Amygdala (tissue), 56 donors: ENCODE data around the gene PRRG1.
"Not testable (repeated sequence)": the region's sequence is repeated elsewhere in the genome, so short reads cannot be mapped to it uniquely, and the experiment has no call there.

Source experiments
- DNase-seq, 56 donors: peaks; one replicate each; lab custom pipeline; 2025; lab: John Stamatoyannopoulos, UW

Gene PRRG1

GRCh38 chrX:37349221-37350033 is at the start of gene PRRG1:
TSS of gene PRRG1 (plus strand) at chrX:37349364. CDS start at chrX:37406250, 56,886 bp downstream.
- DNase-seq: peak; percentile 2 to 83 (median 68)

DNA sequence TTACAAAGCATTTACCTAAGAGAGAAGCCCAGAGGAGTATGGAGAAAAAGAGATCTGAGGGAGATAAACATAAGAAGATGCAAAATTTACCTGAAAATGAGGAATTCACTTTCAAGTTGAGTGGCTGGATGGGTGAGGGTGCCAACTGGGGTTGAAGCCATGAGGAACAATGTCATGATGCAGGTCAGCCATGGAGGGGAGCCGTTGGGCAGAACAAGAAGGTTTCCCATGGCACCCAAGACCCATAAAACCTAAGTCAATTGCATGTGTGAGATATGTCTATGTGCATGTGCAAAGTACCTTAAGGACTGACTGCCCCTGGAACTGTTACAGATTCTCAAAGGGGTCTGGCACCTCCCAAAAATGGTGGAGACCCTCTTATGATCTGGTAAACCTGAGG is 46.6 kb upstream of the PRRG1 start:
- DNase-seq: peak in 10 of 56 donors; percentile 0 to 6 (median 1)

- not testable (repeated sequence) for DNase-seq
Observed at GRCh38 chrX:37305238-37305637, 43.9 kb upstream of the PRRG1 start.

DNA sequence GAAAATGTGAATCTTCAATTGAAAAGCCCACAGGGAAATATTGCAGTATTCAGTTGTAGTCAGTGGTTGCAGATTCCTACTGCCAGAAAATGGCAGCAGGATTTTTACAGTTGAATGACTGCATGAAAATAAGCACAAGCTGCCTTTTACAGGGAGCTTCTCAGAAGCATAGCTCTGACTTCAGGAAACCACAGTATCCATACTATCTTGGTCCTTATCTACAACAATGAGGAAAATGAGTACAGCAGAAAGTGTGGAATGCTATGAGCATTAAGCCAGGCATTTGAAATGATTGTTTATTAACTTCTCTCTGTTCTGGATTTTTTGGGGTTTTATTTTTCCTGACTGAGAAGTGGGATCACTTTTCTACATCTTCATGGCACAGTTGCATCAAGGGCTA is 34.6 kb upstream of the PRRG1 start:
- DNase-seq: no peak

DNA sequence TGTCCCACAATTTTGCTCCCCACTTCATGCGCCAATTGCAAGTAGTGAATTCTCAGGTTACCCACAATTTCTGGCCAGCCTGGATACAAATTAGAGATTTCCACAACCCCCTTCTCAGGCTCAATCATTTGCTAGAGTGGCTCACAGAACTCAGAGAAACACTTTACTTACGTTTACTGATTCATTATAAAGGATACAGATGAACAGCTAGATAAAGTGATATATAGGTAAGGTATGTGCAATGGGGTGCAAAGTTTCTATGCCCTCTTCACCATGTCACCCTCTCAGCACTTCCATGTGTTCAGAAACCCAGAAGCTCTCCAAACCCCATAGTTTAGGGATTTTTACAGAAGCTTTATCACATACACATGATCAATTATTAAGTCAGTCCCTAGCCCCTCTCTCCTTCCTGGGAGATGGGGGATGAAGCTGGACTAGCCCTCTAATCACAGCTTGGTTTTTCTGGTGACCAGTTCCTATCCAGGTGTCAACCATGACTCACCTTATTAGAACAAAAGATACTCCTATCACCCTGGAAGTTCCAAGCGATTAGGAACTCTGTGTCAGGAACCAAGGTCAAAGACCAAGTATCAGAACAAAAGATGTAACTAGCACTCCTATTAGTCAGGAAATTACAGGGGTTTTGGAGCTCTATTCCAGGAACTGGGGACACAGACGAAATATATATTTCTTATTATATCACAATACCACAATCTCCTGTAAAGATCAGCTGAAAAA is 33.5 kb upstream of the PRRG1 start:
- DNase-seq: no peak

- DNase-seq: no peak
Observed at GRCh38 chrX:37320541-37321203, 28.5 kb upstream of the PRRG1 start.

- DNase-seq: no peak
Observed at GRCh38 chrX:37330642-37331041, 18.5 kb upstream of the PRRG1 start.

GRCh38 chrX:37331546-37331945 is 17.6 kb upstream of the PRRG1 start:
- DNase-seq: no peak

DNA sequence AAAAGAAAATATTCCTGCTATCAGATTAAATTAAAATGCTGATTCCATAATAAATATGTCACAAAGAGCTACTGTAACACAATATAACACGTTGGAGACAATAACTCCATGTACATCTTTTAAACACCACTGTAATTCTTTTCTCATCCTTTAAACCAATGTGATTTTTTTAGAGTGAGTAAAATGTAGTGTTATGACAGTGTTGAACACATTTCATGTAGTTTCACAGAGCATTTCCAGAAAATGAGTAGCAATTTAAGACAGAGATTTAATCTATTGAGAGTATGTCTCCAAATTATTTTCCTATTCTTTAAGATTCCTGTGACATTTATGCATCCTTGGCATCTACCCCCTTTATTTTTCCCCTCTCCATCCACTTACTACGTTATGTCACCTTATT is 17.1 kb upstream of the PRRG1 start:
- no peak for DNase-seq

- no peak for DNase-seq
Observed at GRCh38 chrX:37332987-37333658, 16.0 kb upstream of the PRRG1 start.

DNA sequence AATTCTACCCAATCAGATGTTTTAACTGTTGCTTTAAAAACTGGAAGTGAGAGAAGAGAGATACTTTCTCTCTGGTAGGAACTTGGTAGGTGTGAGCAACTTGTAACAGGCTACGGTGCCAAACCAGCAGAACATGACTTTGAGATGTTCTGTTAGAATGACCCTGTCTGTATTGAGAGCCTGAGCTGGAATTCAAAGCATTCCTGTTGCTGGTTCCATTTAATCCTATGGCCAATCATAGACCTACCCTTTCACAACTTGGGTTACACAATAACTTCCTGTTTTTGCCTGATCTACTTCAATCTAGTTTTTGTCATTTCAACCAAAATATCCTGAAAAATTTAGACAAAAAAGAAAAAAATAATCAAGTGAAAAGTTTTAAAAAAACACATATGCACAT is 1.7 kb upstream of the PRRG1 start:
- no peak for DNase-seq

DNA sequence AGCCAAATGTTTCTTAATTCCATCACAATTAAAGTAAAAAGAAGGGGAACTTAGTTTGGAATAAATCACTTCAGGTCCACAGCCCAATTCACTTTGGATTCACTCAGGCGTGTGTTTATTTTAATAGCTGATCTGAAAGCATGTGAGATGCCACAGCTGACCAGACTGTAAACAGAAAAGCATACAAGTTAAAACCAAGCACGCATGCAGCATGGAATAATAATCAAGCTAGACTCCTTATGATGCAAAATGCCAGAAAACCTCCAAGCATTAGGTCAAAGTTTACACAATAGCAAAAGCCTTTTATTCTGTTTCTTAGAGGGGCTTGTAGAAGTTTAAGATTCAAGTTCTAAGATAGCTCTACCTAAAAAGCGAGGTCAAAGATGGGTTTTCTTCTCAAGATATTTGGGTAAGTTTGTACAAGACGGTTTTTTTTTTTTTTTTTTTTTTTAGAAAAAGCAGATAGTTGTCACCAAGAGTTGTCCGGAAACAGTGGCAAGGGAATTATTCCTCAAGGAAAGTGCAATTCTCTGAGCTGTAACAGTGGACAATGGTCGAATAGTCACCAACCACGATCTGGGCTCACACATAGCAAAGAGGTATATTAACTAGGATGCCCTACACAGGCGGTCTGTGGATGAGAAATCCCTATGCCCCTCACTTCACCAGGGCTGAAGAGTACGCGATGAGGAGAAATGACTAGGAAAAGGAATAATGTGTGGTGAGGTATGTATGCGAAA is 763 bp upstream of the PRRG1 start:
- no peak for DNase-seq

DNA sequence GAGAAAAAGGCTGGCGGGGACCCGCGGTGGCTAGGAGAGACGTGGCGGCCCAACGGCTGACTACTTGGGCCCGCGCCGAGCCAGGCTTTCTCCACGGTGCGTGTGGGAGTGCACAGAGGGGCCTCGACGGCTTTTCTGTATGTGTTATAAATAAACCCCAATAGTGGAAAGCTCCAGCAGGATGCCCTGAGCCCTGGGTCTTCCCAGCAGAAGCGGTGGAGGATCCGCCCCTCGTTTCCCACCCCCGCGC is 268 bp upstream of the PRRG1 start:
- DNase-seq: peak in 3 of 56 donors; percentile 52 to 54 (median 52)

GRCh38 chrX:37350034-37350365 is 836 bp downstream of the PRRG1 start:
- peak in 3 of 56 donors; percentile 26 to 32 (median 26) for DNase-seq

GRCh38 chrX:37353646-37354045 is 4.5 kb downstream of the PRRG1 start:
- no peak for DNase-seq

DNA sequence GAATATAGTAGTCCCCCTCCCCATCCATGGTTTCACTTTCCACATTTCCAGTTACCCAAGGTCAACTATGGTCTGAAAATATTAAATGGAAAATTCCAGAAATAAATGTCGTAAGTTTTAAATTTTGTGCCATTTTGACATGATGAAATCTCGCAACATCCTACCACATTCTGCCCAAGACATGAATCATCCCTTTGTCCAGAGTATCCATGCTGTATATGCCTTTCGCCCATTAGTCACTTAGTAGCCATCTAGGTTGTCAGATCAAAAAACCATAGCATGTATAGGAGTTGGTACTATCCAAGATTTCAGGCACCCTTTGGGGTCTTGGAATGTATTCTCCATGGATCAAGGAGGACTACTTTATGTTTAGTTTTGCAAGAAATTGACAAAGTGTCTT is 8.3 kb downstream of the PRRG1 start:
- DNase-seq: no peak

GRCh38 chrX:37361596-37361995 is 12.4 kb downstream of the PRRG1 start:
- DNase-seq: no peak

- no peak for DNase-seq
Observed at GRCh38 chrX:37364666-37365065, 15.5 kb downstream of the PRRG1 start.

DNA sequence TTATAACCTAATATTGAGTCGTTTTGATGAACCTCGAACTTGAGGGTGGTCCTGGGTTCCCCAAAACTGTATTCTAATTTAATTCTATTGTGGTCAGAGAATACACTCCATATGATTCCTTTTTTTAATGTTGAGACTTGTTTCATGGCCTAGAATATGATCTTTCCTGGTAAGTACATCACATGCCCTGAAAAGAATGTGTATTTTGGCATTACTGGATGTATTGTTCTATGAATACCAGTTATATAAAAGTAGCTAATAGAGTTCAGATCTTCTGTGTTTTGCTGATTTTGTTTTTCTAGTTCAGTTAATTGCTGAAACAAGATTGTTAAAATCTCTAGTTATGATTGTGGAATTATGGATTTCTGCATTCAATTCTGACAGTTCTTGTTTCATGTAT is 18.8 kb downstream of the PRRG1 start:
- no peak for DNase-seq

DNA sequence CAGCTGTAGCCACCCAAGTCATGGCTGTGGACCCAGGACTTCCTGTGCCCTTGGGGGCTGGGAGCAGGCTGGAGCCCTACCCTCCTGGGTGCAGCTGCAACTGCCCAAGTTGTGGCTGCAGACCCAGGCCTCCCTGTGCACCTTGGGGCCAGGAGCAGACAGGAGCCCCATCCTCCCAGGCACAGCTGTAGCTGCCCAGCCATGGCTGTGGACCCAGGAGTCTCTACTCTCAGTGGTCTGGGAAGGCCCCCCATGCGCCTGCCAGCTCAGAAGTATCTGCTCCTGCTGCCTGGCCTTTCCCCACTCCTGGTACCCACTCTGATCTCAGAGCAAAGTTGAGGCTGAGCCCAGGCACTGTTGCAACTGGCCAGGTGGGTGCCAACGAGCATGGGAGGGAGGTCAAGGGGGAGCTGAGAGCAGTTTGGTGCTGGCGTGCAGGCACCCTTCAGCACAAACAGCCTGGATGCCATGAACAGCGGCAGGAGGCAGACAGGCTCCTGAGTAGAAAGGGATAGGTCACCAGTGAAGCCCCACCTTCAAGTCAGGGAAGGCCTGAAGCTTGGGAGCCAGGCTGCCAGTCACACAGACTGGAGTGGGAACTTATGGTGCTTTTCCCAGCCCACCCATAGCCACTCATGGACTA is 21.5 kb downstream of the PRRG1 start:
- no peak for DNase-seq
